GM18498 (cell line): Measurements from ENCODE around the gene ABCA10.
"Not testable (repeated sequence)": the region's sequence is repeated elsewhere in the genome, so short reads cannot be mapped to it uniquely, and the experiment has no call there.

Experiments used
- ATAC-seq: cut with Tn5 transposase; IDR thresholded peaks from one replicate; pipeline ENCODE4 v1.9.1; 2021; ENCODE audit warnings: mild to moderate bottlenecking, moderate library complexity; ENCODE audit not compliant: unreplicated experiment

The ABCA10 gene, protein sequence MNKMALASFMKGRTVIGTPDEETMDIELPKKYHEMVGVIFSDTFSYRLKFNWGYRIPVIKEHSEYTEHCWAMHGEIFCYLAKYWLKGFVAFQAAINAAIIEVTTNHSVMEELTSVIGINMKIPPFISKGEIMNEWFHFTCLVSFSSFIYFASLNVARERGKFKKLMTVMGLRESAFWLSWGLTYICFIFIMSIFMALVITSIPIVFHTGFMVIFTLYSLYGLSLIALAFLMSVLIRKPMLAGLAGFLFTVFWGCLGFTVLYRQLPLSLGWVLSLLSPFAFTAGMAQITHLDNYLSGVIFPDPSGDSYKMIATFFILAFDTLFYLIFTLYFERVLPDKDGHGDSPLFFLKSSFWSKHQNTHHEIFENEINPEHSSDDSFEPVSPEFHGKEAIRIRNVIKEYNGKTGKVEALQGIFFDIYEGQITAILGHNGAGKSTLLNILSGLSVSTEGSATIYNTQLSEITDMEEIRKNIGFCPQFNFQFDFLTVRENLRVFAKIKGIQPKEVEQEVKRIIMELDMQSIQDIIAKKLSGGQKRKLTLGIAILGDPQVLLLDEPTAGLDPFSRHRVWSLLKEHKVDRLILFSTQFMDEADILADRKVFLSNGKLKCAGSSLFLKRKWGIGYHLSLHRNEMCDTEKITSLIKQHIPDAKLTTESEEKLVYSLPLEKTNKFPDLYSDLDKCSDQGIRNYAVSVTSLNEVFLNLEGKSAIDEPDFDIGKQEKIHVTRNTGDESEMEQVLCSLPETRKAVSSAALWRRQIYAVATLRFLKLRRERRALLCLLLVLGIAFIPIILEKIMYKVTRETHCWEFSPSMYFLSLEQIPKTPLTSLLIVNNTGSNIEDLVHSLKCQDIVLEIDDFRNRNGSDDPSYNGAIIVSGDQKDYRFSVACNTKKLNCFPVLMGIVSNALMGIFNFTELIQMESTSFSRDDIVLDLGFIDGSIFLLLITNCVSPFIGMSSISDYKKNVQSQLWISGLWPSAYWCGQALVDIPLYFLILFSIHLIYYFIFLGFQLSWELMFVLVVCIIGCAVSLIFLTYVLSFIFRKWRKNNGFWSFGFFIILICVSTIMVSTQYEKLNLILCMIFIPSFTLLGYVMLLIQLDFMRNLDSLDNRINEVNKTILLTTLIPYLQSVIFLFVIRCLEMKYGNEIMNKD (N-terminal part only)

DNA sequence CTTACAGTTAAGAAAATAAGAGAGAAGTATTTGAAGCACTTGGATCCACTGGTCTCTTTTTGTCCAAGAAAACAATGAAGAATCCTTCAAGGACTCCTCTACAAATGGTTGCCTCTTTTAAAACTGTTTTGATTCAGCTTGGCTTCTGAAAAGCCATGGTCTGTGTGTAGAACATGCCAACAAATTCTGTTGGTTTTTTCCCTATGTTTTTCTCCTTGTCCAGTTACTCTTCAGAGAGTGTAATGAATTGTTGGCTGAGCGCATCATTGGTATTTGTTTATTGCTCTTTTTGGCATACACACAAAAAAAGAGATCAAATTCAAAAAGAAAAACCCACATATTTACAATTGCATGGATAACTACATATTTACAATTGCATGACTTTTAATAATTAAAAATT is at the start of gene ABCA10:
Gene ABCA10 (minus strand): TSS at position 249 of the 400 bp plus-strand sequence. CDS start 3,466 bp downstream, outside the sequence.
- no peak for ATAC-seq

DNA sequence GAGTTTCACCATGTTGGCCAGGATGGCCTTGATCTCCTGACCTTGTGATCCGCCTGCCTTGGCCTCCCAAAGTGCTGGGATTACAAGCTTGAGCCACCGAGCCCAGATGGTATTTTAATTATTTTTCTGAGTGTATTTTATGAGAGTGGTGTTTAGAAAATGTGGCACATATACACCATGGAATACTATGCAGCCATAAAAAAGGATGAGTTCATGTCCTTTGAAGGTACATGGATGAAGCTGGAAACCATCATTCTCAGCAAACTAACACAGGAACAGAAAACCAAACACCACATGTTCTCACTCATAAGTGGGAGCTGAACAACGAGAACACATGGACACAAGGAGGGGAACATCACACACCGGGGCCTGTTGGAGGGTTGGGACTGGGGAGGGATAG is 47.7 kb upstream of the ABCA10 start:
- not testable (repeated sequence) for ATAC-seq

DNA sequence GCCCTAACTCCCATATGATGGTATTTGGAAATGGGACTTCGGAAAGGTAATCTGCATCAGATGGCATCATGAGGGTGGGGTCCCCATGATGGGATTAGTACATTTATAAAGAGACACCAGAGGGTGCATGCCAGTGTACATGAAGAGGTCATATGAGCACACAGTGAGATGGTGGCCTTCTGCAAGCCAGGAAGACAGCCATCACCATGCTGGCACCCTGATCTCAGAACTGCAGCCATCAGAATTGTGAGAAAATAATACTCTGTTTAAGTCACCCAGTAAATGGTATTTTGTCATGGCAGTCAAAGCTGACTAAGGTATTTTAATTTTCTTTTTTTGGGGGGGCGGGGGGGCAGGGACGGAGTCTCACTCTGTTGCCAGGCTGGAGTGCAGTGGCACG is 47.1 kb upstream of the ABCA10 start:
- ATAC-seq, result no peak

DNA sequence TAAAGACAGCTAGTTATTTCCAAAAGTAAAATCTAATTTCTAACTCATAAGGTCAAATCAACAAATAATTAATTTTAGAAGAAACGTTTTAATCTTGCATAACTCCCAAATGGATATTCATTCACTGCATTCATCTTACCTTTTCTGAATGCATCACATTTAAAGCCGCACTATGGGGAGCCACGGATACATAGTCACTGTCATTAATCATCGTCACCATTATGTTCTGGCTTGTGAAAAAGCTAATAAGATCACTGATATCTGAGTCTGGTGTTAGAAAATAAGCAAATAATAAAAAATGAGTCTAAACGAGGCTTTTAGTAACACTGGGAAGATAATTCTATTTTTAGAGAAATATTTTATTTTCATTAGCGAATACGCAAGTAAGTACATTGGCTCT is 42.4 kb upstream of the ABCA10 start:
- ATAC-seq, result no peak

DNA sequence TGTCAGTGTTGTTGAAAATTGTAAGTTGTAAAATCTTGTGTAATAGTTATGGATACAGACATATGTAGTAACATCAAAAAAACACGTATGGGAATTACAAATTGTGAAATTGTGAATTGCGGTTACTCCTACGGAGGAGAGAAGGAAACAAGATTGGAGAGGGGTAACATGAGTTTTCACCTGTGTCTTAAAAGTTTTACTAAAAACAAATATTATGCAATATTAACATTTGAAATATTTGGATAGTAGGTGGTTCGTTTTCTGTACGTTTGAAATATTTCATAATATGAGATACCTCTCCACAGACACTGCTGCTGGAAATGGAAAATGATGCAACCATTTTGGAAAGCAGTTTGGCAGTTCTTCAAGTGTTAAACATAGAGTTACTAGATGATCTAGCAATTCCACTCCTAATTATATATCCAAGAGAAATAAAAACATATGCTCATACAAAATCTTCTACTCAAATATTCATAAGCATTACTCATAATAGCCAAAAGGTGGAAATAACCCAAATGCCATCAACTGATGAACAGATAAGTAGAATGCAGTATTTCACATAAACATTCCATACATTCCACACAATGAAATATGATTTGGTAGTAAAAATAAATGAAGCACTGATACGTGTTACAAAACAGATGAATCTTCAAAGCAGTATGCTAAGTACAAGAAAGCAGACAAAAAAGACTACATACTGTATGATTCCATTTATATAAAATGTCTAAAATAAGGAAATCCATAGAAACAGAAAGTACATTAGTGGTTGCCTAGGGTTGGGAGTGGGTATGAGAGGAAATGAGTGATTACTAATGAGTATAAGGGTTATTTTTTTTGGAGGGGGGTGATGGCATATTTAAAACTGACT is 40.7 kb upstream of the ABCA10 start:
- ATAC-seq, result no peak

DNA sequence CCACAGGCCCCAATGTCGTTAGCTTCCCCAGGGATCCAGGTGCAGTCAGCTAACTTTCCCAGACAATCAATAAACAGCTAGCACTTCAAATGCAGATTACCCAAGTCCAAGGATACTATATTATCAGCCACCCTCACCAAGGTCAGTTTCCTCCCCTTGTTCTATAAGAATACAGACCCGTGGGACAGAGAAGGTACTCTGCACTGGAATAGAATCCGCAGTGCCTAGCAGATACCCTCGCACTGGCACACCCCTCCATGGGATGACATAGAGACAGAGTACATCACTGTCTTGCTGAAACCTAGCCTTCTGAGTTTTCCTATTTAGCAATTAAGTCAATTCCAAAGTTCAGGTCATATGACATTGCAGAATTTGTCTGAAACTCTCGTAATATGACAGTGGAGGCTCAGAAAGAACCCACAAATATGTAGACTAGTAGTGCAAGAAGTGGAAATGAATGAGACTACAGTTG is 40.0 kb upstream of the ABCA10 start:
- ATAC-seq, result no peak

DNA sequence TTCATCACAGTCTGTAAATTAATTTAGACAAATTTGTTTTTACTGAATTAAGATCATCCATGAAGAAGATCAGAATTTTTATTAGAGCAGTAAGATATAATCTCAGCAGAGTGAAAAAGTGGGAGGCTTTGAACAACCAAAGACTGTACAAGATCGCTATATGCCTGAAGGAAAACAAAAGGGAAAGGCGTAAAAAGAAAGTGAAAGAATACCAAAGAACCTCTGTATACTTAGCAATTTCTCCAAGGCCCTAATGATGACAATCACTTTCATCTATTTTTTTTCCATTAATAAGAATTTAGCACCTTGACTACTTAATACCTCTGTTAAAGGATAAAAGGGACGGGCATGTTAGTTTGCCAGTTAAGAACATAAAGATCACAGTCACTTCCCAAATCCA is 38.6 kb upstream of the ABCA10 start:
- no peak for ATAC-seq

DNA sequence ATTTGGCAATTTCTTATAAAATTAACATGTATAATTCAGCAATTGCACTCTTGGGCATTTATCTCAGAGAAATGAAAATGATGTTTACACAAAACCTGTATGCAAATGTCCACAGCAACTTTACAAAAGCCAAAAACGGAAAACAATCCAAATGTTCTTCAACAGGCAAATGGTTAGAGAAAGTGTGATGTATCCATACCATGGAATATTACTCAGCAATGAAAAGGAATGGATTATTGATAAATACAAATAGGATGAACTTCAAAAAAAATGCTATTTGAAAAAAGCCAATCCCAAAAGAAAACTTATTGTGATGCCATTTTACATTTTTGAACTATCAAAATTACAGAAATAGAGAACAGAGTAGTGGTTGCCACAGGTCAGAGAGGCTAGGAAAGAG is 37.2 kb upstream of the ABCA10 start:
- no peak for ATAC-seq

DNA sequence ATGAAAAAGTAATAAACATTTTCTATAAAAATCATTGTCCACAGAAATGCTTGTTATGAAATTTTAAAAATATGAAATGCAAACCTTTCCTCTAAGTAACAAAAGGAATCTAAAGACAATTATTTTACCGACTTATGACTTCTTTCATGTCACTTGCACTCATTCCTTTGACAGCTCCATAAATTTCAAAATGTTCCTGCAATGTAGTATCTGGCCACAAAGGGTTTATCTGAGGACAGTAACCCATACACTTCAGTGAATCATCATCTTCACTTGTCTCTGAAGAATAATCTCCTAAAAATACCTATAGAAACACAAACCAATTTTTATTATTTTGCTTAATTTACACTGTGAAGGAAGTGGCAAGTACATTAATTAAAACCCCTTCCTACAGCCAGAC is 25.6 kb upstream of the ABCA10 start:
- ATAC-seq, result no peak

DNA sequence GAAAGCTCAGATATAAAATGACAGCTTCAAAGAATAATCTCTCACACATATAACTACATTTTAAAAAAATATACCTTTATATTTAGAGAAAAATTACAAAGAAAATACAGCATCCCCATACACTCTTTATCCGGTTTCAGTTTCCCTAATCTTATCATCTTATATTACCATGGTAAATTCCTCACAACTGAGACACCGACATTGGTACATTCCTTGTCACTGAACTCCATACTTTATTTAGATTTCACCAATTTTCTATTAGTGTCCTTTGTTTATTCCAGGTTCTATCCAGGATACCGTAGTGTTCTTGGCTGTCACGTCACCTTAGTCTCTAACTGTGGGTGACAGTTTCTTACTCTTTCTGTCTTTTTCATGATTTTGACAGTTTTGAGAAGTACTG is 22.0 kb upstream of the ABCA10 start:
- no peak for ATAC-seq

DNA sequence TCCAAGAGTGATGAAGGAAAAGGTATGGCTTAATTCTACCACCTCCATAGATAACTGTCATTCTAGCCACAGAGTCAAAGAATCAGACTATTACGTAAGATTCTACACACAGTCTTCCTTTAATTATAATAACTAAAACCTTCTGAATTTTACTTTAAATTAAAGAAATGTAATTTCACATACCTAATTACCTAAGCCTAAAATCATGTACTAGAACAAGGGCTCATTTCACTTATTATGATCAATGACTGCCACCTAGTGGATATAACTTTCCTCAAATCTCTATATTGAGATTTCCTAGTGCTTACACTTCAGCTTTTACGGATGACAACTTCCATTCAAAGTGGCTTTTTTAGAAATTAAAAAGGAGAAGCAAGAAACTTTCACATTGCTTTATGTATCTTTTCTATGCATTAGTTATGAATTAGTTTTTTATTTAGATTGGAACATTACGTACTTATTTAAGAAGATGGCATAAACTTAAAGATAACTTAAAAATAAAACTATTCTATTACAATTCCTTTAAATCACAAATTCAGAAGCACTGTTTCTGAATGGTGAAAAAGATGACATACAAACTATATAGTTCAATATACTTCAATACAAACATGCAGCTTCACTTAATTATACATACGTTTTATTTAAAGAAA is 18.2 kb upstream of the ABCA10 start:
- peak; percentile 53 for ATAC-seq

DNA sequence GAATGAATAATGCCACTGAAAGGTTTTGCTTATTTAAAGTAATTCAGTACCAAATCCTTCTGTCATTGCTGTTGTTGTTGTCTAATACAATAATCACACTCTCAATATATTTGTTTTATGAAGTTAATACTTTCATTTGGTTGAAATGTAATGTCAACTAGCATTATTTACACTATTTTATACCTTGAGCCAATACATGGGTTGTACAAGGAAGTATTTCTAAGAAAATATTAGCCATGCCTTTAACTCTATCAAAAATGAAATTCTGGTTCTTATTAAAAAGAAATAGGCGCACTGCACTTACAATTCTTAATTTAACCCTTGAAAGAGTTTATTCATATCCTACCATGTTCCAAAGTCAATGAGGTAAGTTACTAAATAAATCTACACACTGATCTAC is 17.6 kb upstream of the ABCA10 start:
- no peak for ATAC-seq

DNA sequence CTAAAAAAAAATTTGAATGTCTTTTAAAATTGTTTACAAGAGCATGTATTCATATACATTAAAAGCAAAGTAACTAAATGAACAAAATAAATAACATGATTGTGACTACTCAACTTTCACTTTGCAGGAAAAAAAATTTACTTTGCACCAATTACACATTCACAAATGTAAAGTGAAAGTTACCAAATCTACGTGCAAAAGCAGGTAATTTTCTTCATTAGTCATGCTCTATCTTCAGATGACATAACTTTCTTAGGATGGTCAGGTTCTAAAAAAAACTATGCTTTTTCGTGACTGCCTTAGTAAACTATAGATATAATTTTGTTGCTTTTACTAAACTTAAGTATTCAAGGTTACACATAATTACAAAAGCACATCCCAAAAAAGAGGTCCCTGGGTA is 17.0 kb upstream of the ABCA10 start:
- ATAC-seq, result no peak

DNA sequence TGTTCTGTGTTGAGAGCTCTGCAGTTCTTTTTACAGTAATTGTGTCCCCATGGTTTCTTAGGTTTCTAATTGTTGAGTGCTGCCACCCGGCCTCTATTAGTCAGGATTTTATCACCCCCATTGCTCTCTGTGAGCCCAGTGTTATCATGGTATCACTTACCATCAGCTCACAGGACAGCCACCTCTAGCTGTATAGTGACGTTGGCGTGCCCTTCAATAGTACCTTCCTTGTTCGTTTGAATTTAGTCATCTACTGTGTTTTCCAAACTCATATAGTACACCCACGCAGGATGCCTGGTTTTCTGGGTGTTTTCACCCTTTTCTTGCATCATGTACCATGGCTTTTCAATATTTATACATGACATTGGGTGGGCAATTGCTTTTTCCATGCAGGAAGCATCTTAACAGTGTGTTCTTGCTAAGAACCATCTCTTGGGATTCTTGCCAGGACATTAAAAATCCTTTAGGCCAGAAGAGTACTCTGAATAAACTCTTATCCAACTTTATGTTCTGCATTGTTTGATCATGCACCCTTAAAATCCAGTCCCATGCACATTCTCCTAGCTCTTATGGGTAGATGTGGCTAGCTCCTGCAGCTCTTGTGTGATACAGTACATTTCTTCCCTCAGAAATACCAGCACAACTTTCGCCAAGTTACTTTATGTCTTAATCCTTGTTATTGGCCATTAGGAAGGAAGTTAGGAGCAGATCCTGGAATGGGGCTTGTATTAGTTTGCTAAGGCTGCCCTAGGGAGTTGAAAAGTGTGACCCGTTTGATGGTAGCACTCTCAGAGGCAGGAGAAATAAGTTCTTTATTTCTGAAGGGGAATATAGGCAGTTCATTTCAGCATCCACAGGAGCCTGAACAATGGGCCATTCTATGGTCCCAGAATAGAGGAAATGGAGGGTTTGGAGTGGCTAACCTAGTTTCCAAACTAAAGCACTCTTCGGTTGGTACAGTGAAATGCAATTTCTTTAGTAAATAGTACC is 11.3 kb upstream of the ABCA10 start:
- no peak for ATAC-seq

DNA sequence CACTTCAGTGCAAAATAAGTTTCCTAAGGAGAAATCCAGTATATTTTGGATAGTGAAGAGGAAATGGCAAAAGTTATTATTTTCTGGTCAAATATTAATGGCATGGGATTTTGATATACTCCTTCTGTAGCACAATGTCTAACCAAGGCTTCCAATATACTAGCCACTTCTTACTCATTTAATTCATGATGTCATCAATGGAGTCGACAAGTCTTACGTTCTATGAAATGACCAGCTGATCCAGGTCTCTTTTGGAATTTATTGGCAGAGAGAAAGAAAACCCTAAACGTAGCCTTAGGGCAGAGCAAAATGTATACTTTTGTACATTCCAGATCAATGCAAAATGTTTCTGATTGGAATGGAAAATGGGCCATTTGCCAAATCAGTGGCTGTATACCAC is 8.3 kb upstream of the ABCA10 start:
- no peak for ATAC-seq

DNA sequence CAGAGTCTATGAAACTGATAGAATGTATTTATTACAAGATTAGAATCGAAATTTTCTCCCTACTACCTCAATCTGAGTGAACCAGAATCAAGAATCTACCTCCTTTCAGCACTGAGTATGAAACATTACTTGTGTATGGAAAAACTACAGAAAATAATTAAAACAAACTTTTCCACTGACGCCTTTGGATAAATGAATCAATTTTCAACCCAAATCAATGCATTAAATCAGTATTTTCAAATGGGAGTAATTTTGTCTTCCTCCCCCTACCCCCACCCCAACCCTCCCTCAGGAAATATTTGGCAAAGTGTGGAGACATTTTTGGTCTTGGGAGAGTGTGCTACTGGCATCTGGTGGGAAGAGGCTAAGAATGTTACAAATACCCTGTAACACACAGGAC is 7.8 kb upstream of the ABCA10 start:
- ATAC-seq, result no peak

DNA sequence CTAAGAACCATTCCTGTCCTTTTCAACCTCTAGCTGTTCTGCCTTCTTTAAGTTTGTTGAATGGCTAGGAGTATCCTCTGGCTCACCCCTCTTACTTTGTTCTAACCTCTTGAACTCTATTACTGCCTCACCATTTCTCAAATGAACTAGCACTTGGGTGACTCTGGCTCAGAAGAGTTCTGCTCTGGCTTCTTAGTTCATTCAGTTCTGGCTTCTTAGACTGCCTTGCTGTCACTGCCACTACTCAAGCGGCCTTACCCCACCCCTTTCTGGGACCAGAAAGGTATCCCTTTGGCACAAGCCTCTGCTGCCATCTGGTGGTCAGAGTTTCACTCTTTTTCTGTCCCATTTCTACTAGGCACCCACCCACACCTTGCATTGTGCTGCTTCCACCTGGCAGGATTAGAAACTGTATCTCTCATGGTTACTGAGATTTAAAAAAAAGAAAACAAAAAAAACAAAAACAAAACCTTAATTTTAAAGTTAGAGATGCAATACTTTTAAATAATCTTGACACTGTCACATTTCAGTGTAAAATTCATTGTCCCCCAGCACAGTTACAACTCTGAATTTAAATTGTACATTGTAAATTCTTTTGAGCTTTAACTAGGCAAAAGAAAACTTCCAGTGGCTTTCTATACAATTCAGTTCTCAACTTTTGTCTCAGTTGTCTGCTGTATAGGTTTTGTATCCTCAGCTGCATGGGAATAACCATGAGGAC is 6.9 kb upstream of the ABCA10 start:
- ATAC-seq, result peak; percentile 94

DNA sequence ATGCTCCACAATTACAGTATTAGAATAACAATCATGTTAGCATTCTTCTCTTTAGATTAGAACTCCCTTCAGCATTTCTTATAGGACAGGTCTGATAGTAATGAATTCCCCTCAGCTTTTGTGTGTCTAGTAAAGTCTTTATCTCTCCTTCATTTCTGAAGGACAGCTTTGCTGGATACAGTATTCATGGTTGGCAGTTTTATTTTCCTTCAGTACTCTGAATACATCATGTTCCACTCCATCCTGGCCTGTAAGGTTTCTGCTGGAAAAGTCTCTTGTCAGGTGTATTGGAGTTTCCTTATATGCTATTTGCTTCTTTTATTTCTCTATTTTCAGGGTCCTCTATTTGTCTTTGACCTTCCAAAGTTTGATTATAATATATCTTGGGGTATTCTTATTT is 4.0 kb upstream of the ABCA10 start:
- ATAC-seq, result no peak
